Measurements from ENCODE around the gene DNMT3A. TPM values are rescaled to one million over a fixed set of nuclear protein-coding genes. Genes with fewer than 3 reads are reported as not detected.

DNMT3A gene
- total and polyA plus RNA-seq, 2 of the 8 experiments (the other 6 are each of a cell fraction or from before 2014, with no cell fraction given), result 33.6 to 178 TPM

DNA sequence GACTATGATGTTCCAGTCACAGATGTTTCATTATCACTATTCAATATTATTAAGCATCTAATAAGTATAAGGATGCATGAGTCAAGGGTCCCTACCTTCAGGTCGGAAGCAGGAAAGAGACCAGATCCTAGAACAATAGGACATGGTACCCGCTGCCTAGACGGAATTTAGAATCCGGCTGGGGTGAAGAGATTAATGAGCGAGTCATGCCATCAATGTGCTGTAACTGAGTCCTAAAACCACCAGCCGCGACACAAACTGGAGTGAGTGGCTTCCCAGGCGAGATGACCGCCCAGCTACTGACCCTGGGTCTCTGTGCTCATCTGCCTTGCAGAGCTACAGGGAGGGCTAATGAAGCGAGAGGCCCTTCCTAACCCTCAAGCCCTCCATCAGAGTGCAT, 73.6 kb downstream of the DNMT3A start:
- H2BK15ac ChIP-seq (ENCODE audit: low read length), result no peak overlapping the region
- FAIRE-seq (no peak), DNase-seq (ENCODE audit: low read depth in 1 of 2, low spot score in 2 of 2) (no peak)
- no peak overlapping the region for H3K23ac ChIP-seq (ENCODE audit: insufficient read length)
- peak overlapping the region; percentile 62; the same call in 1 of the 2 replicates for H4K8ac ChIP-seq (ENCODE audit: extremely low read depth, insufficient read depth, low read length)
- no peak overlapping the region for H3K4me3 ChIP-seq (ENCODE audit: extremely low read depth in 1 of 4, insufficient read depth in 2 of 4, low read depth in 3 of 4, low read length in 4 of 4)
- H3K9me3 ChIP-seq (ENCODE audit: insufficient read depth in 2 of 2, low read depth in 1 of 2, low read length in 1 of 2), result no peaks in the 10 kb centered on the region
- H3K36me3 ChIP-seq (ENCODE audit: control insufficient read depth in 2 of 4, insufficient read depth in 4 of 4, low read length in 3 of 4), result no peaks in the 10 kb centered on the region
- no peak overlapping the region for H3K56ac ChIP-seq (replicated peaks; ENCODE audit: insufficient read length, low read depth, low read length)
- no peak overlapping the region for H3K27ac ChIP-seq (ENCODE audit: low read depth, low read length)
- no peak overlapping the region for H3K18ac ChIP-seq (ENCODE audit: extremely low read depth, low read length)
- no peak overlapping the region for H2BK20ac ChIP-seq (ENCODE audit: low read length)
- H3K4me2 ChIP-seq (ENCODE audit: insufficient read depth in 1 of 2, low read depth in 2 of 2, low read length in 2 of 2), result no peak overlapping the region
- peaks cover 6 to 23% (median 13%) of the 10 kb centered on the region in 4 experiments for H3K4me1 ChIP-seq (replicated peaks in 1 of 4; ENCODE audit: control insufficient read depth in 3 of 4, insufficient read depth in 4 of 4, low read length in 3 of 4)
- H4K20me1 ChIP-seq (replicated peaks in 1 of 2; ENCODE audit: control insufficient read depth in 1 of 2, insufficient read depth in 2 of 2, low read length in 2 of 2), result no peaks in the 10 kb centered on the region
- H2AK5ac ChIP-seq (ENCODE audit: low read depth, low read length), result no peak overlapping the region
- H3K9ac ChIP-seq (replicated peaks in 1 of 4; ENCODE audit: extremely low read depth in 1 of 4, low read depth in 3 of 4, low read length in 3 of 4), result no peak overlapping the region
- H3K79me2 ChIP-seq (ENCODE audit: control insufficient read depth in 1 of 2, insufficient read depth in 2 of 2, low read length in 2 of 2), result no peaks in the 10 kb centered on the region
- H3K14ac ChIP-seq (ENCODE audit: insufficient read length), result no peak overlapping the region
- no peak for TF ChIP-seq BACH1 (IDR thresholded peaks at IDR 0.05; ENCODE audit: low read length)
- no peak for TF ChIP-seq KDM5A (IDR thresholded peaks at IDR 0.05; ENCODE audit: low read length)
- no peak for TF ChIP-seq CTBP2 (IDR thresholded peaks at IDR 0.05; ENCODE audit: borderline replicate concordance, insufficient read depth, insufficient read length, low read length)
- POLR2A ChIA-PET (ENCODE audit: partially characterized antibody), result interaction anchor here (0.6 to 3.6 kb wide), 4 partner anchors 17 to 85 kb away, joined by 3 to 24 read pairs (median 5); no protein-coding TSS in a partner anchor
- H2BK120ac ChIP-seq (replicated peaks; ENCODE audit: low read depth, low read length), result no peak overlapping the region
- H3K4ac ChIP-seq (replicated peaks; ENCODE audit: insufficient read length, low read depth, low read length), result no peak overlapping the region
- CTCF ChIA-PET (ENCODE audit: partially characterized antibody), result interaction anchor here (1.2 to 2.4 kb wide), 2 partner anchors 9 to 100 kb away, joined by 4 to 17 read pairs; partner anchors contain the start of gene POMC
- no peaks in the 10 kb centered on the region for H3K27me3 ChIP-seq (replicated peaks in 1 of 4; ENCODE audit: control insufficient read depth in 3 of 4, extremely low read depth in 1 of 4, insufficient read depth in 3 of 4, low read length in 3 of 4)
- 98% methylated on average over 10 of the region's 10 CpGs; no CpG with 5 or more reads in 1 of the 2 experiments for WGBS, 2 experiments (ENCODE audit: extremely low coverage in 1 of 2, insufficient coverage in 1 of 2, insufficient read length in 1 of 2, insufficient replicate concordance in 2 of 2, low coverage in 1 of 2, low lambda C conversion rate in 2 of 2, missing lambda C conversion rate in 1 of 2)
- H2BK5ac ChIP-seq (ENCODE audit: low read depth, low read length), result no peak overlapping the region; the same call in 1 of the 2 replicates
- no peaks in the 10 kb centered on the region for H3K23me2 ChIP-seq (ENCODE audit: low read depth, low read length)
- H2BK12ac ChIP-seq (ENCODE audit: low read depth, low read length), result peak overlapping the region; percentile 90; the same call in 1 of the 2 replicates
- H4K91ac ChIP-seq (replicated peaks; ENCODE audit: insufficient read length, low read length), result peak overlapping the region; percentile 73
- no peaks in the 10 kb centered on the region for H3K79me1 ChIP-seq (ENCODE audit: low read depth, low read length)
- H4K5ac ChIP-seq (ENCODE audit: insufficient read length, low read depth, low read length), result no peak overlapping the region
- H2AFZ ChIP-seq (ENCODE audit: low read length), result no peak overlapping the region
